ENCODE results near the gene RNFT2.

- no peak for TF ChIP-seq CTCF (IDR thresholded peaks at IDR 0.05)
- TF ChIP-seq POLR2A (IDR thresholded peaks at IDR 0.05): no peak
- TF ChIP-seq POLR2AphosphoS5 (IDR thresholded peaks at IDR 0.05): no peak
These were observed 136.3 kb downstream of the RNFT2 start for GRCh38 chr12:116874324-116874995.

Data from breast epithelium (tissue), 3 donors.